ENCODE measurements around the gene PTPRD. TPM values are rescaled to one million over a fixed set of nuclear protein-coding genes. Genes with fewer than 3 reads are reported as not detected.
A peak's percentile ranks its signal among the peaks of the same experiment; 100 is the strongest.

Gene PTPRD
- total RNA-seq, 1 donor from 2014 or later: 6.9 TPM

- DNase-seq (ENCODE audit: low spot score in 2 of 2): no peak
- Histone ChIP-seq H3K27me3 (no peaks in the 10 kb centered on the region), H3K36me3 (no peaks in the 10 kb centered on the region), H3K4me3 (no peak overlapping the region), H3K4me1 (peaks cover 0 to 9% of the 10 kb centered on the region in 2 donors), H3K9me3 (no peaks in the 10 kb centered on the region), H3K27ac (peak overlapping the region in 1 of 2 donors; percentile 83)
- intact Hi-C loops (cut with DNase I): no loop called here
- no peak for TF ChIP-seq CTCF (IDR thresholded peaks at IDR 0.05)
Observed at GRCh38 chr9:8860086-8860485, 1752.7 kb downstream of the PTPRD start.

GRCh38 chr9:8859416-8859815 lies 1753.4 kb downstream of the PTPRD start:
- no peaks in the 10 kb centered on the region for H3K27me3 ChIP-seq
- no peak for DNase-seq (ENCODE audit: low spot score in 2 of 2)
- H3K36me3 ChIP-seq: no peaks in the 10 kb centered on the region
- TF ChIP-seq CTCF (IDR thresholded peaks at IDR 0.05): no peak
- no peaks in the 10 kb centered on the region for H3K9me3 ChIP-seq
- H3K4me3 ChIP-seq: peak overlapping the region; percentile 77 to 78
- intact Hi-C loops (cut with DNase I): loop anchor here (5.0 kb wide), 2 partner anchors 127 to 142 kb away; no protein-coding TSS in a partner anchor
- H3K27ac ChIP-seq: peak overlapping the region; percentile 76 to 83
- peaks cover 0 to 8% of the 10 kb centered on the region in 2 donors for H3K4me1 ChIP-seq

- Histone ChIP-seq H3K36me3 (no peaks in the 10 kb centered on the region), H3K4me1 (peaks cover 0 to 4% of the 10 kb centered on the region in 2 donors), H3K27me3 (no peaks in the 10 kb centered on the region), H3K9me3 (no peaks in the 10 kb centered on the region), H3K4me3 (peak overlapping the region; percentile 77 to 78), H3K27ac (peak overlapping the region; percentile 76 to 83)
- peak in 1 of 2 donors; percentile 63 for DNase-seq (ENCODE audit: low spot score in 2 of 2)
- intact Hi-C loops (cut with DNase I): loop anchor here (5.0 kb wide), 2 partner anchors 126 to 141 kb away; no protein-coding TSS in a partner anchor
- TF ChIP-seq CTCF (IDR thresholded peaks at IDR 0.05): no peak
Observed at GRCh38 chr9:8858596-8859161, 1754.1 kb downstream of the PTPRD start.

- H3K27me3 ChIP-seq: no peaks in the 10 kb centered on the region
- DNase-seq (ENCODE audit: low spot score in 2 of 2): peak in 1 of 2 donors; percentile 78
Observed at GRCh38 chr9:8857926-8858595, 1754.7 kb downstream of the PTPRD start.

More at GRCh38 chr9:8857926-8858595, 1754.7 kb downstream of the PTPRD start:
- intact Hi-C loops (cut with DNase I): loop anchor here (1.0 to 5.0 kb wide), 3 partner anchors 74 to 141 kb away; no protein-coding TSS in a partner anchor
- Histone ChIP-seq H3K9me3 (no peaks in the 10 kb centered on the region), H3K27ac (peak overlapping the region; percentile 76 to 83), H3K4me3 (peak overlapping the region; percentile 77 to 78), H3K36me3 (no peaks in the 10 kb centered on the region), H3K4me1 (peaks cover 0 to 4% of the 10 kb centered on the region in 2 donors)
- no peak for TF ChIP-seq CTCF (IDR thresholded peaks at IDR 0.05)
